HG02678 (cell line): ENCODE measurements around the gene ANKRD6.
"Not testable (repeated sequence)": the region's sequence is repeated elsewhere in the genome, so short reads cannot be mapped to it uniquely, and the experiment has no call there.

ENCODE experiments used
- ATAC-seq: cut with Tn5 transposase; IDR thresholded peaks from one replicate; pipeline ENCODE4 v1.9.1; 2021; ENCODE audit warnings: mild to moderate bottlenecking, moderate library complexity; ENCODE audit not compliant: unreplicated experiment

The ANKRD6 gene

GRCh38 chr6:89640804-89641203 is 207.9 kb downstream of the ANKRD6 start:
- ATAC-seq: no peak

- not testable (repeated sequence) for ATAC-seq
Measured at GRCh38 chr6:89641581-89641980, 208.6 kb downstream of the ANKRD6 start.

- ATAC-seq: no peak
Measured at GRCh38 chr6:89642956-89643355, 210.0 kb downstream of the ANKRD6 start.

- ATAC-seq: no peak
Measured at GRCh38 chr6:89643406-89643805, 210.5 kb downstream of the ANKRD6 start.

- no peak for ATAC-seq
Measured at GRCh38 chr6:89644864-89645263, 211.9 kb downstream of the ANKRD6 start.

GRCh38 chr6:89649682-89650081 is 216.7 kb downstream of the ANKRD6 start:
- no peak for ATAC-seq

GRCh38 chr6:89650579-89650978 is 217.6 kb downstream of the ANKRD6 start:
- no peak for ATAC-seq

GRCh38 chr6:89655122-89655521 is 222.2 kb downstream of the ANKRD6 start:
- ATAC-seq: no peak

GRCh38 chr6:89657445-89658158 is 224.7 kb downstream of the ANKRD6 start:
- ATAC-seq: no peak

- ATAC-seq: no peak
Measured at GRCh38 chr6:89660981-89661380, 228.0 kb downstream of the ANKRD6 start.

GRCh38 chr6:89661559-89661958 is 228.6 kb downstream of the ANKRD6 start:
- no peak for ATAC-seq

GRCh38 chr6:89662659-89663223 is 229.8 kb downstream of the ANKRD6 start:
- ATAC-seq: no peak

- ATAC-seq: no peak
Measured at GRCh38 chr6:89667872-89668556, 235.1 kb downstream of the ANKRD6 start.

GRCh38 chr6:89669002-89669401 is 236.1 kb downstream of the ANKRD6 start:
- no peak for ATAC-seq

- ATAC-seq: no peak
Measured at GRCh38 chr6:89670935-89671565, 238.1 kb downstream of the ANKRD6 start.

- ATAC-seq: no peak
Measured at GRCh38 chr6:89675949-89676748, 243.2 kb downstream of the ANKRD6 start.

GRCh38 chr6:89678531-89678930 is 245.6 kb downstream of the ANKRD6 start:
- no peak for ATAC-seq

- ATAC-seq: no peak
Measured at GRCh38 chr6:89679215-89680120, 246.5 kb downstream of the ANKRD6 start.

GRCh38 chr6:89680150-89680549 is 247.2 kb downstream of the ANKRD6 start:
- ATAC-seq: no peak

GRCh38 chr6:89680551-89680950 is 247.6 kb downstream of the ANKRD6 start:
- ATAC-seq: no peak
